Subcutaneous adipose tissue (tissue), 4 donors: Measurements from ENCODE around the gene COL7A1. TPM values are rescaled to one million over a fixed set of nuclear protein-coding genes. Genes with fewer than 3 reads are reported as not detected.

ENCODE experiments used
- small RNA-seq: library from RNA; depleted of rRNA; stranded (forward); fragments of <200 nt; gene quantifications from one replicate; pipeline ENCODE3, GENCODE V24; 2016
- total RNA-seq, 4 donors: library from RNA; depleted of rRNA; stranded (reverse); fragments of >200 nt; gene quantifications; one replicate each; pipeline ENCODE4 v1.1.0, GENCODE V29; 2016
- TF ChIP-seq, protein P1 (sequence below): fragments of 450-650 bp; IDR thresholded peaks from one replicate; pipeline ENCODE4 v1.5.1; 2016; ENCODE audit warnings: low read depth, mild to moderate bottlenecking, control low read depth, antibody characterized with exemption, moderate library complexity

Gene COL7A1
- total RNA-seq, 4 donors from 2014 or later = 0.16 to 1.5 (median 0.59) TPM

- TF ChIP-seq, protein P1, sequence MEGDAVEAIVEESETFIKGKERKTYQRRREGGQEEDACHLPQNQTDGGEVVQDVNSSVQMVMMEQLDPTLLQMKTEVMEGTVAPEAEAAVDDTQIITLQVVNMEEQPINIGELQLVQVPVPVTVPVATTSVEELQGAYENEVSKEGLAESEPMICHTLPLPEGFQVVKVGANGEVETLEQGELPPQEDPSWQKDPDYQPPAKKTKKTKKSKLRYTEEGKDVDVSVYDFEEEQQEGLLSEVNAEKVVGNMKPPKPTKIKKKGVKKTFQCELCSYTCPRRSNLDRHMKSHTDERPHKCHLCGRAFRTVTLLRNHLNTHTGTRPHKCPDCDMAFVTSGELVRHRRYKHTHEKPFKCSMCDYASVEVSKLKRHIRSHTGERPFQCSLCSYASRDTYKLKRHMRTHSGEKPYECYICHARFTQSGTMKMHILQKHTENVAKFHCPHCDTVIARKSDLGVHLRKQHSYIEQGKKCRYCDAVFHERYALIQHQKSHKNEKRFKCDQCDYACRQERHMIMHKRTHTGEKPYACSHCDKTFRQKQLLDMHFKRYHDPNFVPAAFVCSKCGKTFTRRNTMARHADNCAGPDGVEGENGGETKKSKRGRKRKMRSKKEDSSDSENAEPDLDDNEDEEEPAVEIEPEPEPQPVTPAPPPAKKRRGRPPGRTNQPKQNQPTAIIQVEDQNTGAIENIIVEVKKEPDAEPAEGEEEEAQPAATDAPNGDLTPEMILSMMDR = no peak
These were observed 77.1 kb downstream of the COL7A1 start for GRCh38 chr3:48518069-48518468.

DNA sequence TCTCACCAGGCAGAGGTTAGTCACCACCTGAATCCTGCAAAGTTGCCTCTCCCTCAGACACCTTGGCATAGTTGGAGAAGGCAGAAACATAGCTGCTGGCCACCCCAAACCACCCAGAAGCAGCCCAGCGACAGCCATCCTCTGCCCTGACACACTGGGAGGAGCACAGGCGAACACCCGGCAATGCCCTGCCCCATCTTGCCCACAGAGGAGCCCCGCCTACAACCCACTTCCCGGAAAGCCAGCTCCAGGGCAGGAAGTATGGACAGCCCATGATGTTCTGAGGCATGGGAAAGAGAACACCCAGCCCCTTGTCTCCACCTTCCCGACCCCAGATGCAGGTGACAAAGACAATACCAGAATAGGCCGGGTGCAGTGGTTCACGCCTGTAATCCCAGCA is 78.6 kb downstream of the COL7A1 start:
- TF ChIP-seq, protein P1 = no peak

DNA sequence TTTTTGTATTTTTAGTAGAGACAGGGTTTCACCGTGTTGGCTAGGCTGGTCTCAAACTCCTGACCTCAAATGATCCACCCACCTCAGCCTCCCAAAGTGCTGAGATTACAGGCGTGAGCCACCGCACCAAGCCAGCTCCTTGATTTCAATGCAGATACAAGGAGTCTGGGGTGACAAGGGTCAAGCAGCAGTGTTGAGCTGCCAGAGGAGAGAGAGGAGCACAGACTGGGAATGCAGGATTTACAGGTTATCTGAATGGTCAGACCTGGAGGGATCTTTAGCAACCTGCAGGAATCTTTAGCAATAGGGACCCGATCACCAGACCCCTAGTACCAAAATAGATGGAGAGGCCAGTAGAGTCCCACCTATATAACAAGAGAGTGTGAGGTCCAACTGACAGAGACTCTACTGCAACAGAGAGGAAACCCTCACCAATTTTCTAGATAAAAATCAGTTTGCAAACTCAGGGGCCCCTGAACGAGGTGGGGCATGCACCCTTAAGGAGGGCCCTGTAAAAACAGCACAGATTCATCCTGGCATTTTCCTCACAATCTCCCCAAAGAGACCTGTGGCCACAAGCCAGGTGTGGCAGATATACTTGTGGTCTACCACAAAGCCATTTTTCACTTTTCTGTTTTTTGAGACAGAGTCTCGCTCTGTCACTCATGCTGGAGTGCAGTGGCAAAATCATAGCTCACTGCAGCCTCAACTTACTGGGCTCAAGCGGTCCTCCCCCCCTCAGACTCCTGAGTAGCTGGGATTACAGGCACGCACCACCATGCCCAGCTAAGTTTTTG is 80.5 kb downstream of the COL7A1 start:
- TF ChIP-seq, protein P1 = no peak

Small RNAs within 50 kb of the gene (small RNA-seq; reads per million reads assigned to genes)
- not detected for gene MIR6823

Other genes with a start within 250 kb of the COL7A1 start
- 1 to 10 TPM in 1 of 4 donors, not detected in 3; 1.1 TPM for gene FBXW12, start 223.1 kb downstream of the COL7A1 start, total RNA-seq
- 10 to 100 TPM; 33.8 to 74.0 (median 53.2) TPM for gene PLXNB1, start 165.2 kb downstream of the COL7A1 start, total RNA-seq
- gene CCDC51, start 155.2 kb downstream of the COL7A1 start, total RNA-seq = 10 to 100 TPM in 3 of 4 donors, 1 to 10 TPM in 1; 8.3 to 19.8 (median 16.1) TPM
- gene TMA7, start 155.1 kb downstream of the COL7A1 start, total RNA-seq = 100 to 1,000 TPM; 272 to 488 (median 350) TPM
- 10 to 100 TPM in 1 of 4 donors, 1 to 10 TPM in 3; 4.1 to 10.7 (median 6.0) TPM for gene ATRIP, start 148.6 kb downstream of the COL7A1 start, total RNA-seq
- 10 to 100 TPM; 64.1 to 90.6 (median 75.4) TPM for gene SHISA5, start 91.2 kb downstream of the COL7A1 start, total RNA-seq
- 1 to 10 TPM; 1.6 to 8.8 (median 2.5) TPM for gene PFKFB4, start 38.5 kb downstream of the COL7A1 start, total RNA-seq
- gene UCN2, start 31.5 kb downstream of the COL7A1 start, total RNA-seq = not detected
- gene UQCRC1, start 14.3 kb upstream of the COL7A1 start, total RNA-seq = 100 to 1,000 TPM in 3 of 4 donors, 10 to 100 TPM in 1; 95.2 to 358 (median 203) TPM
- gene TMEM89, start 26.4 kb upstream of the COL7A1 start, total RNA-seq = not detected
- 10 to 100 TPM in 3 of 4 donors, 1 to 10 TPM in 1; 4.2 to 18.9 (median 18.1) TPM for gene SLC26A6, start 40.1 kb upstream of the COL7A1 start, total RNA-seq
- under 1 TPM; 0.33 to 0.75 (median 0.48) TPM for gene CELSR3, start 67.6 kb upstream of the COL7A1 start, total RNA-seq
- gene NCKIPSD, start 90.6 kb upstream of the COL7A1 start, total RNA-seq = 10 to 100 TPM; 20.5 to 49.2 (median 23.8) TPM
- gene IP6K2, start 121.9 kb upstream of the COL7A1 start, total RNA-seq = 100 to 1,000 TPM in 2 of 4 donors, 10 to 100 TPM in 2; 70.3 to 106 (median 90.1) TPM